Hippocampal formation (tissue), 2 donors: Measurements from ENCODE around the gene BARX1.

Source experiments
- DNase-seq, 2 donors: peaks; one replicate each; lab custom pipeline; 2025; lab: John Stamatoyannopoulos, UW

BARX1 gene

DNA sequence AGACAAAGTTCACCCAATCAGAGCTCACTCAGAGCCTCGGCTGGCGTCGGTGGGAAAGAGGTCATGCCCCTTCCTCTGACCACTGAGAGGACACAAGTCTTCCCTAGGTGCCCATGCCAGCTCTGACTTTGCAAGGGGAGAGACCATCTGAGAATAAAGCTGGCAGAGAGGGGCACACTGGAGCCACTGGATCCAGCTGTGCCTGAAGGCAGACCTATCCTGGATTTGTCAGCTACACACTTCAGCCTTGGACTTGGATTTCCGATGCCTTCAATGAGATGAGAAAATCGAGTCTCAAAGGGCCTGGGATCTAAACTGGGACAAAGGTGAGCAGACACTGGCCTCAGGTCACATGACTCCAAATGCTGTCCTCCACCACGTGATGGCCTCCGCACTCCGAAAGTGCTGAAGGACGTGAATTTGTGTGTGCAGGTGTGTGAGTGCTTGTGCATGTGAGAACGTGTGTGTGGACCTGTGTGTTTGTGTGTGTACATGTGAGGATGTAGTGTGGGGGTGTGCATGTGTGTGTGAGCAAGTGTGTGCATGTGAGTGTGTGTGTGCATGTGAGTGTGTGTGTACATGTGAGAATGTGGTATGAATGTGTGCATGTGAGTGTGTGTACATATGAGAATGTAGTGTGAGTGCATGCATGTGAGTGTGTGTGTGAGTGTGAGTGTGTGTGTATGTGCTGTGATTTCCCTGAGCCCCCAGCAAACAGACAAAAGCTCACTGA lies 37.9 kb downstream of the BARX1 start:
- DNase-seq = no peak

GRCh38 chr9:93916358-93916757 lies 38.8 kb downstream of the BARX1 start:
- DNase-seq = no peak

DNA sequence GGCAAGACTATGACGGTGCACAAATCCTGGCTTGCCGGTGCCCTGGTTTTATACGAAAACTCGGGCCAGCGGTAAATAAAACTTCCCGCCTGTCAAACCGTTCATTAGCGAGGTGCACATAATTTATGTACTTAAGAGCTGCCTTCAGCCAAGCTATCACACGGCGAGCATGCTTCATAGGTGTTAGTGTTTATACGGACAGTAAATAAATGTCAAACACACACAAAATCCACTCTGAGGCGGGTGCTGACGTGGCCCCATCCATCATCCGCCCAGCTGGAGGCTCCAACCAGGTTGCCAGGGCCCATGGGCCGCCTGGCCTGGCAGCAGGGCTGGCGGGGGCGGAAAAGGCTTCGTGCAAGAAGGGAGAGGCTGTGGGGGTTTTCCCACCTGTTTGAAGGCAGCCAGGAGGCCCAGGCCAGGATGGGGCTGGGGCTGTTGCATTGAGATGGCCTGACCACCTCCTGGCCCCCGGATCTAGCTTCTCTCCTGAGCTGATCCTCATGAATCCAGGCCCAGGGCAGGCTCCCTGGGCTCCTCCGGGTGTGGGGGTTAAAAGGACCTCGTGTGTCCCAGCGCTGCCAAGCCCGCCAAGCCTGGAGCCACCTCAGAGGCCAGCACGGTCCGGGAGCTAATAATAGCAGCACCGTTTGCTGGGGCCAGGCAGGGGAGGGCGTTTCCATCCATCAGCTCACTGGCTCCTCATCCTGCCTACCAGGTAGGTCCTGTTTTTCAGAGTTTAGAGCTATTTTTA lies 43.2 kb downstream of the BARX1 start:
- DNase-seq = no peak

- no peak for DNase-seq
These were observed 43.9 kb downstream of the BARX1 start for GRCh38 chr9:93911136-93911745.

GRCh38 chr9:93910598-93910997 lies 44.6 kb downstream of the BARX1 start:
- no peak for DNase-seq

GRCh38 chr9:93910196-93910595 lies 45.0 kb downstream of the BARX1 start:
- no peak for DNase-seq

DNA sequence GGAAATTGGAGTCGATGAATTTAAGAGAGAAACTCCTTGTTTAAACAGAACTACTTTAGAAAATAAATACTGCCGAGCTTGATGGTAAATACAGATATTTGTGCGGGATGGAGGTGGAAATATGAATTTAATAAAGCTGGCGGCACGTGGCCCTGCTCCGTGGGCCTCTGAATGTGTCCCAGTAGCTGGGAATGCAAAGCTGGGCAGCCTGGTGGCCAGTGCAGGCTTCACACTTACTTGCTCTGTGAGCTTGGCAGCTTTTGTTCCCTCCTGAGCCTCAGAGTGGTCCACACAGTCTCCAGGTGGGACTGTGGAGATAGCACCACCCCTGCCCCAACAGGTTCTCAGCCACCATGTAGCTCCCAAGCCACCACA lies 45.9 kb downstream of the BARX1 start:
- DNase-seq = no peak

- DNase-seq = no peak
These were observed 46.4 kb downstream of the BARX1 start for GRCh38 chr9:93908591-93909241.

GRCh38 chr9:93907551-93908199 lies 47.5 kb downstream of the BARX1 start:
- DNase-seq = no peak

DNA sequence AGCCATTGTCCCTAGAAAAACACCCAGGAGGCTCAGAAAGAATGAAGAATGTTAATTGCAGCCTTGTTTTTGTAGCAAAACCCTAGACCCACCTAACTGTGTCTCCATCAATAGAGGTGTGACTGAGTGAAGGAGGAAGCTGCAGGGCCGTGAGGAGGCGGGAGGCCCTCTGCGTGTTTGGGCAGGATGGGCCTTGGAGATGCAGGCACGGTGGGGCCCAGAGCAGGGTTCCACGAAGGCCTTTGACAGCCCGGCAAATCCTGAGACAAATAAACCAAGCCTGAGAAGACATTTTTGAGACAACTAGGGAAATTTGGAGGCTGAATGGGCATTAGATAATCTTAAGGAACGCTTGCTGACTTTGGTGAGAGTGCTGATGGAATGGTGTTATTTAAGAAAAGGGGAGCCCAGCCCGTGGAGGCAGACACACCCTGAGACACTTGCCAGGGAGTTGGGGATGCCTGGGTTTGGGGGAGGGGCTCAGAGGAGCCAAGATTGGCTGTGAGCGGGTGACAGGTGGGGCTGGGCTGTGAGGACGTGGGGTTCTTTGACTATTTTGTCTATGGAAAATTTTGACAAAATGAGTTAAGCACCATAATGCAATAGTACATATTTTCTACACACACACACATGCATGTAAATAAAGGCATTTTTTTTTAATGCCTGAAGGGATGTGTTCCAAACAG lies 48.8 kb downstream of the BARX1 start:
- no peak for DNase-seq

DNA sequence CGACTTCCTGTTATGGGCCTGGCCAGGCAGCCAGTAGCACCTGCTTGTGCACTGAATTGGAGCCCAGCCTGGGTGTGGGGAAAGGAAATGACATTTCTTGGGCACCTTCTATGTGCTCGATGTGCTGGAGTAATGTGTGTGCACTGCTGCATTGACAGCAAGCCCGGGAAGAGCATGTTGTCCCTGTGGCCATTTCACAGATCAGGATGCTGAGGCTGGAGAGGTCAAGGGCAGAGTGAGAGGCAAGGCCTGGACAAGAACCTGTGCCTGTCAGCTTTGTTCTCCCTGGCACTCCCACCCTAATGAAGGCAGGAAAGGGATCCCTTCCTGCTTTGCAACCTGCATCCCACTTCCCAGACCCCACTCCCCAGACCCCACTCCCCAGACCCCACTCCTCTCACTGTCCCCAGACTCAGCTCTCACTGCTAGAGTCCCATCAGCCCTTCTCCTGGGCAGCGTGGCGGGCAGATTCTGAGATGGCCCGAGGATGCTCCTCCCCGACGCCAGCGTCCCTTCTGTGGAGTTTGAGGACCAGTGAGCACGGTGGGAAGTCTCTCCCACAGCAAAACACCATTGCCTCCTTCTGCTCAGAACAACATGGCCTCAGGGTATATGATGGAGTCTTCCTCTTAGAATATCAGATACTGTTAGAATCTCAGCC lies 49.6 kb downstream of the BARX1 start:
- no peak for DNase-seq

DNA sequence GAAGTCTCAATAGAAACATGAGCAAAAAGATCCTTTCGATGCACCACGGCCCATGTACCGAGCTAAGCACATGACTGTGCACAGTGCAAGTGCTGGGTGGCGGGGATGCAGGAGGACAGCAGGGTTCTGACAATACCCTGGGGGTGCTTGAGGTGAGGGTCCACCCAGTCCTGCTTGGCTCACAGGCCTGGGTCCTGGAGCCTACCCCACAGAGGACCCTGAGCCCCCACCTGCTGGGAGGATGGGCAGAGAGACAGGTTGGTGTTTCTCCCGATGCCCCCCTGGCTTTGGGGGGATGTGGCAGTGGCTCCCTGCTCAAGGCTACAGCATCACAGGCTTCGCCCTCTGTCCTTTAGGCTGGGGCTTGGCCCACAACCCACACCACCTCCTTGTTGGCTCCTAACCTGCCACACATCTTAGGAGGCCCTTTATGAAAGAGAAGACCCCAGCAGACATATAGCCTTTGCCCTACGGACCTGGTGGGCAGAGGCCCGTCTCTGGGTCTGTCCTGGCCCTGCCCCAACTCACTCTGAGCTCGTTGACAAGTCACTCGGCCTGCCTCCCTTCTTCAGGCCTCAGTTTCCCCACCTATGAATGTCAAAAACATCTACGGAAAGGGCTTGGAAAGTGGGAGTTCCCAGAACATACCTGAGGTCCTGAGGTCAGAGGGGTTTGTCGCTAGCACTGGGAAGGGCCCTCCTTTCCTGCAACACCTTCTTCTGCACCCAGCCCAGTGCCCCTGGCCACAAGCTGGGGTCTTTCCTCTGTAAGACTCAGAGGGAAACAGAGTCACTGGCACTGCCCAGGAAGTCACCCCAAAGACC lies 50.3 kb downstream of the BARX1 start:
- DNase-seq = no peak

DNA sequence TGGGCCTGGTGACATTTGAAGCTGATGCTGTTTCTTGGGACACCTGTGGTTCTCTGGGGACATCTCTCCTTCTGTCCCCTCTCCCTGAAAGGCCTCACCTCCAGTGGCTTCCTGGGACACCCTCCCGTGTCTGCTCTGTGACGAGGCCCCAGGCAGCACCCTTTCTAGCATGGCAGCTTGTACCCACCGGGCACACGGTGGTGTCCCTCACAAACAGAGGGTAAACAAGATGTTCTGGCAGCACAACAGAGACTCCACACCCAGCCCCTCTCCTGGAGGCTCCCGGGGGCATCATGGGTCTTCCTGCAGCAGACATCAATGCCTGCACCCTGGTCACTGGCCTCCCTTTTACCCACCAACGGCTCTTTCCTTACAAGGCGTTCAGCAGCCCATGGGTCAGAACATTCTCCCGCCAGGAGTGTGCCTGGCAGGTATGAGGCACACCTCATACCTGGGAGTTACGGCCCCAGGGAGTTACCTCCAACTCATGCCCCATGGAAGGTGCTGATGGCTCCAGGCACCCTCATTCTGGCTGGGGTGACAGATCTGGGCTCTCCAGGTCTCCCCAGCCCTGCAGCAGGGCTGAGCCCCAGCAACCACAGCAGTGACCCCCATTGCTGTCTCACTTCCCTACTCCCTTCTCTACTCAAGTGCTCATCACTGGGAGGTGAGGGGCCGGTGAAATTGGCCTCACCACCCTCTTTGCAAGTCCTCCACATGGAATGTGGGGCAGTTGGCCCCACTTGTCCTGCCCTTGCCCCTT lies 51.1 kb downstream of the BARX1 start:
- DNase-seq = no peak

GRCh38 chr9:93902780-93903655 lies 52.1 kb downstream of the BARX1 start:
- DNase-seq = no peak

GRCh38 chr9:93902051-93902779 lies 52.9 kb downstream of the BARX1 start:
- no peak for DNase-seq
